ENCODE data around the gene SMPDL3A. TPM values are rescaled to one million over a fixed set of nuclear protein-coding genes. Genes with fewer than 3 reads are reported as not detected.

The SMPDL3A gene

GRCh38 chr6:122845464-122845863 lies 56.4 kb downstream of the SMPDL3A start:
- WGBS, 2 donors (ENCODE audit: extremely low coverage in 2 of 2, insufficient read length in 2 of 2, insufficient replicate concordance in 1 of 2) = no CpG with 5 or more reads among the region's 9 CpGs
- no peaks in the 10 kb centered on the region for H3K36me3 ChIP-seq (replicated peaks in 1 of 2; ENCODE audit: control insufficient read depth in 2 of 2, insufficient read depth in 2 of 2, low read length in 2 of 2)
- H4K8ac ChIP-seq (ENCODE audit: low read depth, low read length) = no peak overlapping the region
- H2AFZ ChIP-seq (ENCODE audit: low read length) = no peak overlapping the region
- no peak overlapping the region for H3K18ac ChIP-seq (ENCODE audit: low read length)
- H3K4me2 ChIP-seq (ENCODE audit: insufficient read depth, low read length, poor library complexity, severe bottlenecking) = no peak overlapping the region
- H3K4me1 ChIP-seq (ENCODE audit: control insufficient read depth in 2 of 2, insufficient read depth in 1 of 2, low read depth in 1 of 2, low read length in 2 of 2) = no peaks in the 10 kb centered on the region
- H2BK12ac ChIP-seq (ENCODE audit: low read length) = no peak overlapping the region
- H3K9ac ChIP-seq (ENCODE audit: low read depth, low read length, poor library complexity) = no peak overlapping the region
- H2BK5ac ChIP-seq (ENCODE audit: low read length) = no peak overlapping the region
- DNase-seq (ENCODE audit: low spot score) = no peak
- no peak overlapping the region for H3K27ac ChIP-seq (replicated peaks; ENCODE audit: low read length)
- H2BK120ac ChIP-seq (ENCODE audit: low read depth, low read length) = no peak overlapping the region
- H3K14ac ChIP-seq (ENCODE audit: low read length) = no peak overlapping the region
- H3K79me1 ChIP-seq (ENCODE audit: low read depth, low read length) = no peaks in the 10 kb centered on the region
- no peaks in the 10 kb centered on the region for H3K9me3 ChIP-seq (replicated peaks in 1 of 2; ENCODE audit: control insufficient read depth in 2 of 2, insufficient read depth in 1 of 2, low read depth in 1 of 2, low read length in 2 of 2)
- H3K27me3 ChIP-seq (ENCODE audit: control insufficient read depth in 3 of 3, insufficient read depth in 3 of 3, low read depth in 1 of 3, low read length in 3 of 3) = no peaks in the 10 kb centered on the region
- no peak overlapping the region for H2AK5ac ChIP-seq (ENCODE audit: low read depth, low read length)
- no peak overlapping the region for H2BK15ac ChIP-seq (ENCODE audit: low read length)
- no peak overlapping the region for H3K4me3 ChIP-seq (ENCODE audit: low read length in 2 of 2)
- H3K23ac ChIP-seq (ENCODE audit: low read depth, low read length, poor library complexity) = no peak overlapping the region
- no peak overlapping the region for H4K91ac ChIP-seq (ENCODE audit: low read depth, low read length, poor library complexity)
- no peak overlapping the region for H3K4ac ChIP-seq (ENCODE audit: low read length)

DNA sequence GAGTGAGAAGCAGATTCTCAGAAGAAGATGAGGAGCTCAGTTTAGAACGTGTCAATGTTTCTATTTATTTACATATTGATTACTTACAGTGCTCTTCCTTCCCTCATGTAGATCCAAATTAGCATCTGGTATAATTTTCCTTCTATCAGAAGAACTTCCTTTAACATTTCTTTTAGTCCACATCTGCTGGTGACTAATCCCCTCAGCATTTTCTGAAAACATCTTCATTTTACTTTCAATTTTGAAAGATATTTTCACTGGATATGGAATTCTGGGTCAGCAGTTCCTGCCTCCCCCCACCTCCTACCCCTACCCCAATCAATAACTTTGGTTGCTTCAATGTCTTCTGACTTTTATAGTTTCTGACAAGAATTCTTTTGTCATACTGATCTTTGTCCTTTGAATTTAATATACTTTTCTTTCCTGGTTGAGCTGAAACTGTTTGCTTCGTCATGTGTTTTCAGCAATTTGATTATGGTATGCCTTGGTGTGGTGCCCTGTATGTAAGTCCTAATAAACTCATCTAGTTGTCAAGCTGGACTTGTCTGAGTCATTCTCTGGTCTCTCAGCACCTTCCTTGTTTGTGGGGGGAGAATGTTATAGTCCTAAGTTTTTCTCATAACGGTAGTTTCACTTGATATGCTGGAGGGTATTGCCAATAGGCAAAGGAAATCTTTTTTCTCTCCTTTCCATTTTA lies 57.0 kb downstream of the SMPDL3A start:
- Histone ChIP-seq H3K4me2 (ENCODE audit: insufficient read depth, low read length, poor library complexity, severe bottlenecking) (no peak overlapping the region), H3K4me1 (ENCODE audit: control insufficient read depth in 2 of 2, insufficient read depth in 1 of 2, low read depth in 1 of 2, low read length in 2 of 2) (no peaks in the 10 kb centered on the region), H3K4me3 (ENCODE audit: low read length in 2 of 2) (no peak overlapping the region), H3K9ac (ENCODE audit: low read depth, low read length, poor library complexity) (no peak overlapping the region), H3K9me3 (replicated peaks in 1 of 2; ENCODE audit: control insufficient read depth in 2 of 2, insufficient read depth in 1 of 2, low read depth in 1 of 2, low read length in 2 of 2) (peaks cover 0 to 2% of the 10 kb centered on the region in 2 donors), H2BK5ac (ENCODE audit: low read length) (no peak overlapping the region), H3K36me3 (replicated peaks in 1 of 2; ENCODE audit: control insufficient read depth in 2 of 2, insufficient read depth in 2 of 2, low read length in 2 of 2) (no peaks in the 10 kb centered on the region), H2BK15ac (ENCODE audit: low read length) (no peak overlapping the region), H3K18ac (ENCODE audit: low read length) (no peak overlapping the region), H2AFZ (ENCODE audit: low read length) (no peak overlapping the region), H3K79me1 (ENCODE audit: low read depth, low read length) (no peaks in the 10 kb centered on the region), H3K27ac (replicated peaks; ENCODE audit: low read length) (no peak overlapping the region), H4K8ac (ENCODE audit: low read depth, low read length) (no peak overlapping the region), H2AK5ac (ENCODE audit: low read depth, low read length) (no peak overlapping the region), H2BK12ac (ENCODE audit: low read length) (no peak overlapping the region), H2BK120ac (ENCODE audit: low read depth, low read length) (no peak overlapping the region), H3K23ac (ENCODE audit: low read depth, low read length, poor library complexity) (no peak overlapping the region), H4K91ac (ENCODE audit: low read depth, low read length, poor library complexity) (no peak overlapping the region), H3K27me3 (ENCODE audit: control insufficient read depth in 3 of 3, insufficient read depth in 3 of 3, low read depth in 1 of 3, low read length in 3 of 3) (no peaks in the 10 kb centered on the region), H3K4ac (ENCODE audit: low read length) (no peak overlapping the region), H3K14ac (ENCODE audit: low read length) (no peak overlapping the region)
- no CpG with 5 or more reads among the region's 3 CpGs for WGBS, 2 donors (ENCODE audit: extremely low coverage in 2 of 2, insufficient read length in 2 of 2, insufficient replicate concordance in 1 of 2)
- DNase-seq (ENCODE audit: low spot score) = no peak

- no peaks in the 10 kb centered on the region for H3K27me3 ChIP-seq (ENCODE audit: control insufficient read depth in 3 of 3, insufficient read depth in 3 of 3, low read depth in 1 of 3, low read length in 3 of 3)
- no peaks in the 10 kb centered on the region for H3K36me3 ChIP-seq (replicated peaks in 1 of 2; ENCODE audit: control insufficient read depth in 2 of 2, insufficient read depth in 2 of 2, low read length in 2 of 2)
- H3K79me1 ChIP-seq (ENCODE audit: low read depth, low read length) = no peaks in the 10 kb centered on the region
- no peak for DNase-seq (ENCODE audit: low spot score)
- H3K9ac ChIP-seq (ENCODE audit: low read depth, low read length, poor library complexity) = no peak overlapping the region
- no peak overlapping the region for H3K23ac ChIP-seq (ENCODE audit: low read depth, low read length, poor library complexity)
- no peaks in the 10 kb centered on the region for H3K4me1 ChIP-seq (ENCODE audit: control insufficient read depth in 2 of 2, insufficient read depth in 1 of 2, low read depth in 1 of 2, low read length in 2 of 2)
- no peak overlapping the region for H3K4me3 ChIP-seq (ENCODE audit: low read length in 2 of 2)
- peaks cover 0 to 2% of the 10 kb centered on the region in 2 donors for H3K9me3 ChIP-seq (replicated peaks in 1 of 2; ENCODE audit: control insufficient read depth in 2 of 2, insufficient read depth in 1 of 2, low read depth in 1 of 2, low read length in 2 of 2)
- H3K4me2 ChIP-seq (ENCODE audit: insufficient read depth, low read length, poor library complexity, severe bottlenecking) = no peak overlapping the region
- H3K27ac ChIP-seq (replicated peaks; ENCODE audit: low read length) = no peak overlapping the region
- H3K4ac ChIP-seq (ENCODE audit: low read length) = no peak overlapping the region
- no peak overlapping the region for H3K18ac ChIP-seq (ENCODE audit: low read length)
- WGBS, 2 donors (ENCODE audit: extremely low coverage in 2 of 2, insufficient read length in 2 of 2, insufficient replicate concordance in 1 of 2) = no CpG with 5 or more reads among the region's 6 CpGs
- H2BK5ac ChIP-seq (ENCODE audit: low read length) = no peak overlapping the region
- no peak overlapping the region for H4K8ac ChIP-seq (ENCODE audit: low read depth, low read length)
- no peak overlapping the region for H2BK120ac ChIP-seq (ENCODE audit: low read depth, low read length)
- no peak overlapping the region for H3K14ac ChIP-seq (ENCODE audit: low read length)
- no peak overlapping the region for H2BK15ac ChIP-seq (ENCODE audit: low read length)
- no peak overlapping the region for H2AFZ ChIP-seq (ENCODE audit: low read length)
- no peak overlapping the region for H2BK12ac ChIP-seq (ENCODE audit: low read length)
- no peak overlapping the region for H2AK5ac ChIP-seq (ENCODE audit: low read depth, low read length)
- H4K91ac ChIP-seq (ENCODE audit: low read depth, low read length, poor library complexity) = no peak overlapping the region
Observed at GRCh38 chr6:122853259-122853995, 64.4 kb downstream of the SMPDL3A start.

Small RNA genes lying within 50 kb of the gene (small RNA-seq; reads per million reads assigned to genes)
- not detected for gene RN7SL564P (ENCODE audit: insufficient read depth)
